ENCODE measurements around the gene CARS1.
A peak's percentile ranks its signal among the peaks of the same experiment; 100 is the strongest.

The CARS1 gene

GRCh38 chr11:3057069-3057963 lies at the start of gene CARS1:
CARS1 (minus strand) TSS chr11:3057423; CDS start chr11:3057367, 56 bp downstream.
- DNase-seq = peak; percentile 86 to 93

GRCh38 chr11:3105791-3106735 lies 48.8 kb upstream of the CARS1 start:
- no peak for DNase-seq

- no peak for DNase-seq
Observed at GRCh38 chr11:3104961-3105790, 48.0 kb upstream of the CARS1 start.

GRCh38 chr11:3104051-3104714 lies 47.0 kb upstream of the CARS1 start:
- DNase-seq = no peak

GRCh38 chr11:3103076-3103475 lies 45.9 kb upstream of the CARS1 start:
- no peak for DNase-seq

- DNase-seq = no peak
Observed at GRCh38 chr11:3102641-3102921, 45.4 kb upstream of the CARS1 start.

- DNase-seq = no peak
Observed at GRCh38 chr11:3101921-3102640, 44.9 kb upstream of the CARS1 start.

- DNase-seq = no peak
Observed at GRCh38 chr11:3099178-3099577, 42.0 kb upstream of the CARS1 start.

- DNase-seq = no peak
Observed at GRCh38 chr11:3096909-3097530, 39.8 kb upstream of the CARS1 start.

- no peak for DNase-seq
Observed at GRCh38 chr11:3095712-3096361, 38.6 kb upstream of the CARS1 start.

GRCh38 chr11:3094223-3094824 lies 37.1 kb upstream of the CARS1 start:
- no peak for DNase-seq

GRCh38 chr11:3093281-3094191 lies 36.3 kb upstream of the CARS1 start:
- no peak for DNase-seq

GRCh38 chr11:3092603-3093141 lies 35.4 kb upstream of the CARS1 start:
- no peak for DNase-seq

GRCh38 chr11:3091846-3092602 lies 34.8 kb upstream of the CARS1 start:
- DNase-seq = peak in 1 of 2 experiments; percentile 49

- DNase-seq = no peak
Observed at GRCh38 chr11:3091081-3091845, 34.0 kb upstream of the CARS1 start.

GRCh38 chr11:3090096-3090901 lies 33.1 kb upstream of the CARS1 start:
- no peak for DNase-seq

Measured in NCI-H1930 (cell line).